ENCODE results near the gene CCDC91.

CCDC91 gene

DNA sequence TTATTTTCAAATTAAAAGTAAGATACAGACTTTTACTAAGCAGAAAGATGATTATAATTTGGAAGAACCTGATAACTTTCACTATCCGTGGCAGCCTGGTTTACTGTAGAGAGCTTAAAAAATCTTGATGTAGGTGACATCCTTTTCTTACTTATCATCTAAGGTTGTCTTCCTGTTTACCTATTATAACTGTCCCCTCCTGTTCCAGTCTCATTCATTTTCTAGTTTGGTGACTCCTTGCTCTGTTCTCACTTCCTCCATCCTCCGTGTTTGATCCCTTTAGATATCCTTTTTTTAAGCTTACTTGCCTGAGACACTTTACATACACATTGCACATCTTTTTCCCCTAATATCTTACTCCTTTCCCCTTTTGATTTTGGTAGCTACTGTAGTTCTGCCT, 27.5 kb downstream of the CCDC91 start:
- Histone ChIP-seq H3K27ac (replicated peaks) (no peak overlapping the region), H3K27me3 (ENCODE audit: insufficient read depth, poor library complexity, severe bottlenecking) (no peaks in the 10 kb centered on the region), H3K4me3 (replicated peaks; ENCODE audit: insufficient read depth, low read length) (no peak overlapping the region)
- TF ChIP-seq, protein P1, sequence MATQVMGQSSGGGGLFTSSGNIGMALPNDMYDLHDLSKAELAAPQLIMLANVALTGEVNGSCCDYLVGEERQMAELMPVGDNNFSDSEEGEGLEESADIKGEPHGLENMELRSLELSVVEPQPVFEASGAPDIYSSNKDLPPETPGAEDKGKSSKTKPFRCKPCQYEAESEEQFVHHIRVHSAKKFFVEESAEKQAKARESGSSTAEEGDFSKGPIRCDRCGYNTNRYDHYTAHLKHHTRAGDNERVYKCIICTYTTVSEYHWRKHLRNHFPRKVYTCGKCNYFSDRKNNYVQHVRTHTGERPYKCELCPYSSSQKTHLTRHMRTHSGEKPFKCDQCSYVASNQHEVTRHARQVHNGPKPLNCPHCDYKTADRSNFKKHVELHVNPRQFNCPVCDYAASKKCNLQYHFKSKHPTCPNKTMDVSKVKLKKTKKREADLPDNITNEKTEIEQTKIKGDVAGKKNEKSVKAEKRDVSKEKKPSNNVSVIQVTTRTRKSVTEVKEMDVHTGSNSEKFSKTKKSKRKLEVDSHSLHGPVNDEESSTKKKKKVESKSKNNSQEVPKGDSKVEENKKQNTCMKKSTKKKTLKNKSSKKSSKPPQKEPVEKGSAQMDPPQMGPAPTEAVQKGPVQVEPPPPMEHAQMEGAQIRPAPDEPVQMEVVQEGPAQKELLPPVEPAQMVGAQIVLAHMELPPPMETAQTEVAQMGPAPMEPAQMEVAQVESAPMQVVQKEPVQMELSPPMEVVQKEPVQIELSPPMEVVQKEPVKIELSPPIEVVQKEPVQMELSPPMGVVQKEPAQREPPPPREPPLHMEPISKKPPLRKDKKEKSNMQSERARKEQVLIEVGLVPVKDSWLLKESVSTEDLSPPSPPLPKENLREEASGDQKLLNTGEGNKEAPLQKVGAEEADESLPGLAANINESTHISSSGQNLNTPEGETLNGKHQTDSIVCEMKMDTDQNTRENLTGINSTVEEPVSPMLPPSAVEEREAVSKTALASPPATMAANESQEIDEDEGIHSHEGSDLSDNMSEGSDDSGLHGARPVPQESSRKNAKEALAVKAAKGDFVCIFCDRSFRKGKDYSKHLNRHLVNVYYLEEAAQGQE (IDR thresholded peaks at IDR 0.05; ENCODE audit: insufficient replicate concordance, low read depth), result no peak
- TF ChIP-seq GABPA (IDR thresholded peaks at IDR 0.05; ENCODE audit: low read depth) (no peak), POLR2AphosphoS5 (IDR thresholded peaks at IDR 0.05; ENCODE audit: low read depth) (no peak), CTCF (IDR thresholded peaks at IDR 0.05; ENCODE audit: insufficient read depth, low read length) (no peak), SPI1 (IDR thresholded peaks at IDR 0.05; ENCODE audit: borderline replicate concordance, low read depth) (no peak)
- no peak for DNase-seq (ENCODE audit: low read depth in 1 of 2, low spot score in 1 of 2)

DNA sequence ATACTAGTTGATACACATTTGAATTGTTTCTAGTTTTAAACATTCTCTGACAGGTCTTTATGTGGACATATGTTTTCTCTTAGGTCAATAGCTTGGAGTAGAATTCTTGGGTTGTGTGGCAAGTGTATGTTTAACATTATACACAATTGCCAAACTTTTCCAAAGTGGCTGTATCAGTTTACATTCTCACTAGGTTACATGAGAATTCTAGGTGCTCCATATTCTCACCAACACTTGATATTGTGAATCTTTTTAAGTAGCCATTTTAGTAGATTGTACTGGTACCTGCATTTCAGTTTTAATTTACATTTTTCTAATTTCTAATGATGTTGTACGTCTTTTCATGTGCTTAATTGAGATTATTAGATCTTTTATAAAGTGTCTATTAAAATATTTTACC, 28.6 kb downstream of the CCDC91 start:
- no peak for DNase-seq (ENCODE audit: low read depth in 1 of 2, low spot score in 1 of 2)
- TF ChIP-seq POLR2AphosphoS5 (IDR thresholded peaks at IDR 0.05; ENCODE audit: low read depth) (no peak), GABPA (IDR thresholded peaks at IDR 0.05; ENCODE audit: low read depth) (no peak), SPI1 (IDR thresholded peaks at IDR 0.05; ENCODE audit: borderline replicate concordance, low read depth) (no peak), CTCF (IDR thresholded peaks at IDR 0.05; ENCODE audit: insufficient read depth, low read length) (no peak)
- TF ChIP-seq, protein P1 (IDR thresholded peaks at IDR 0.05; ENCODE audit: insufficient replicate concordance, low read depth), result no peak
- Histone ChIP-seq H3K27ac (replicated peaks) (no peak overlapping the region), H3K27me3 (ENCODE audit: insufficient read depth, poor library complexity, severe bottlenecking) (no peaks in the 10 kb centered on the region), H3K4me3 (replicated peaks; ENCODE audit: insufficient read depth, low read length) (no peak overlapping the region)

GRCh38 chr12:28219827-28220226, 29.6 kb downstream of the CCDC91 start:
- Histone ChIP-seq H3K27ac (replicated peaks) (no peak overlapping the region), H3K27me3 (ENCODE audit: insufficient read depth, poor library complexity, severe bottlenecking) (no peaks in the 10 kb centered on the region), H3K4me3 (replicated peaks; ENCODE audit: insufficient read depth, low read length) (no peak overlapping the region)
- DNase-seq (ENCODE audit: low read depth in 1 of 2, low spot score in 1 of 2), result no peak
- TF ChIP-seq SPI1 (IDR thresholded peaks at IDR 0.05; ENCODE audit: borderline replicate concordance, low read depth) (no peak), GABPA (IDR thresholded peaks at IDR 0.05; ENCODE audit: low read depth) (no peak), POLR2AphosphoS5 (IDR thresholded peaks at IDR 0.05; ENCODE audit: low read depth) (no peak), CTCF (IDR thresholded peaks at IDR 0.05; ENCODE audit: insufficient read depth, low read length) (no peak)
- TF ChIP-seq, protein P1 (IDR thresholded peaks at IDR 0.05; ENCODE audit: insufficient replicate concordance, low read depth), result no peak
